ENCODE data around the gene ASGR1. TPM values are rescaled to one million over a fixed set of nuclear protein-coding genes. Genes with fewer than 3 reads are reported as not detected.

ASGR1 gene
- total and polyA plus RNA-seq, 8 donors = 0.87 to 6.0 (median 1.9) TPM; not detected in 3

DNA sequence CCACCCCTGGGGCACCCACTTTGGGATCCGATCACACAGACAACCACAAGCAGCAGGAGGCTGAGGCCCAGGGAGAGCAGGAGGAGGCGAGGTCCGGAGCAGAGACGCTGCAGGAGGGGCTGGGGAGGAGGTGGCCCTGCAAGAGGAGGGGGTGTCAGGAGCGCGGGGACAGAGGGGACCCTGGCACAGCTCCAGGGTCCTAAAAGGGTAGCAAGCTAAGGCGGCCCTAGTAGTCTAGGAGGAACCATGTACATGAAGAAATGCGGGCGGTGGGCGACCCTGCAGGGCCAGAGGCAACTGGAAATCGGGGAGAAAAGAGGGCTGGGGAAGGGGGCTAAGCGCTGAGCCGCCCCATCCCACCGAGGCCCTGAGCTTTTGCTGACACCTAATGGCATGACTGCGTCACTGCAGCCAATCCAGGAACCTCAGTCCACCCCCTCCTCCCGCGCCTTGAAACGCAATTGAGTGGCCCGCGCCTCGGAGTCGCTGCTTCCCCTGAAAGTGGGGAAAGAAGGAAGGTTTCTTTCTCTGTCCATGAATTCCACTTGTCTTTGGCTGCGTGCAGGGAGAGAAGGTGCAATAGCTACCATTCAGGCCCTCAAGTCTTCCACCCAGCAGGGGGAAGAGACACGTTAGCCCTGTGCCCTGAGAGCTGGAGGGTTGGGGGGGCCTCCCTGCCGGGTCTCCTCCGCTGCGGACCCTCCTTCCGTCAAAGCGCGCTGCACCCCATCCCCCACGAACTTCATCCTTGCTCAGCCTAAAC, 1.8 kb downstream of the ASGR1 start:
- peak; percentile 70 to 91 for DNase-seq
- intact Hi-C loops (cut with DNase I; ENCODE audit: low total_unique reads) = no loop called here
- H3K27ac ChIP-seq = peak overlapping the region in 1 of 5 donors; percentile 2
- 3 to 5% (median 3%) methylated on average over 29 to 31 of the region's 31 CpGs for WGBS, 5 donors
- H3K36me3 ChIP-seq = no peaks in the 10 kb centered on the region
- peaks cover 0 to 73% (median 34%) of the 10 kb centered on the region in 3 donors for H3K27me3 ChIP-seq
- H3K4me1 ChIP-seq = peaks cover 13 to 27% (median 18%) of the 10 kb centered on the region in 4 donors
- H3K9me3 ChIP-seq = no peaks in the 10 kb centered on the region
- TF ChIP-seq POLR2A (IDR thresholded peaks at IDR 0.05) (no peak), EP300 (IDR thresholded peaks at IDR 0.05) (no peak), POLR2AphosphoS5 (IDR thresholded peaks at IDR 0.05) (no peak)
- TF ChIP-seq, protein P1, sequence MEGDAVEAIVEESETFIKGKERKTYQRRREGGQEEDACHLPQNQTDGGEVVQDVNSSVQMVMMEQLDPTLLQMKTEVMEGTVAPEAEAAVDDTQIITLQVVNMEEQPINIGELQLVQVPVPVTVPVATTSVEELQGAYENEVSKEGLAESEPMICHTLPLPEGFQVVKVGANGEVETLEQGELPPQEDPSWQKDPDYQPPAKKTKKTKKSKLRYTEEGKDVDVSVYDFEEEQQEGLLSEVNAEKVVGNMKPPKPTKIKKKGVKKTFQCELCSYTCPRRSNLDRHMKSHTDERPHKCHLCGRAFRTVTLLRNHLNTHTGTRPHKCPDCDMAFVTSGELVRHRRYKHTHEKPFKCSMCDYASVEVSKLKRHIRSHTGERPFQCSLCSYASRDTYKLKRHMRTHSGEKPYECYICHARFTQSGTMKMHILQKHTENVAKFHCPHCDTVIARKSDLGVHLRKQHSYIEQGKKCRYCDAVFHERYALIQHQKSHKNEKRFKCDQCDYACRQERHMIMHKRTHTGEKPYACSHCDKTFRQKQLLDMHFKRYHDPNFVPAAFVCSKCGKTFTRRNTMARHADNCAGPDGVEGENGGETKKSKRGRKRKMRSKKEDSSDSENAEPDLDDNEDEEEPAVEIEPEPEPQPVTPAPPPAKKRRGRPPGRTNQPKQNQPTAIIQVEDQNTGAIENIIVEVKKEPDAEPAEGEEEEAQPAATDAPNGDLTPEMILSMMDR (IDR thresholded peaks at IDR 0.05) = peak in 5 of 7 experiments; percentile 25 to 84 (median 70)
- peak overlapping the region; percentile 23 to 42 (median 30) for H3K4me3 ChIP-seq

DNA sequence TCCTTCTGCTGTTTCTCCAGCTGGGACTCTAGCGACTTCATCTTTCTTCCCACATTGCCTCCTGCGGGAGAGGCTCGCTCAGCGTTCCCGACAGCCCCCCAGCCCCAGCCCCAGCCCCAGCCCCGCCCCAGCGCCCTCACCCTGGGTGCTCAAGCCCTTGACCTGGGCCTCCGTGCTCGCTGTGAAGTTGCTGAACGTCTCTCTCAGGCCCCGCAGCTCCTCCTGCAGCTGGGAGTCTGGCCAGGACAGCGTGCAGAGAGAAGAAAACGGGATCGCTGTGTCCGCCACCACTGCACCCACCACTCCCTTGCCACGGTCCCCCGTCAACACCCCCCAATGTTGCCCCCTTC, 2.4 kb downstream of the ASGR1 start:
- 3 to 10% (median 8%) methylated on average over 13 to 17 of the region's 17 CpGs for WGBS, 5 donors
- Histone ChIP-seq H3K4me3 (peak overlapping the region in 3 of 4 donors; percentile 23 to 42 (median 24)), H3K27ac (no peak overlapping the region), H3K36me3 (no peaks in the 10 kb centered on the region), H3K27me3 (peaks cover 0 to 74% (median 34%) of the 10 kb centered on the region in 3 donors), H3K4me1 (peaks cover 13 to 27% (median 18%) of the 10 kb centered on the region in 4 donors), H3K9me3 (no peaks in the 10 kb centered on the region)
- intact Hi-C loops (cut with DNase I; ENCODE audit: low total_unique reads) = no loop called here
- peak in 1 of 2 donors; percentile 62 for DNase-seq
- no peak for TF ChIP-seq POLR2A (IDR thresholded peaks at IDR 0.05)
- TF ChIP-seq, protein P1 (IDR thresholded peaks at IDR 0.05) = no peak
- TF ChIP-seq POLR2AphosphoS5 (IDR thresholded peaks at IDR 0.05) = no peak
- no peak for TF ChIP-seq EP300 (IDR thresholded peaks at IDR 0.05)

DNA sequence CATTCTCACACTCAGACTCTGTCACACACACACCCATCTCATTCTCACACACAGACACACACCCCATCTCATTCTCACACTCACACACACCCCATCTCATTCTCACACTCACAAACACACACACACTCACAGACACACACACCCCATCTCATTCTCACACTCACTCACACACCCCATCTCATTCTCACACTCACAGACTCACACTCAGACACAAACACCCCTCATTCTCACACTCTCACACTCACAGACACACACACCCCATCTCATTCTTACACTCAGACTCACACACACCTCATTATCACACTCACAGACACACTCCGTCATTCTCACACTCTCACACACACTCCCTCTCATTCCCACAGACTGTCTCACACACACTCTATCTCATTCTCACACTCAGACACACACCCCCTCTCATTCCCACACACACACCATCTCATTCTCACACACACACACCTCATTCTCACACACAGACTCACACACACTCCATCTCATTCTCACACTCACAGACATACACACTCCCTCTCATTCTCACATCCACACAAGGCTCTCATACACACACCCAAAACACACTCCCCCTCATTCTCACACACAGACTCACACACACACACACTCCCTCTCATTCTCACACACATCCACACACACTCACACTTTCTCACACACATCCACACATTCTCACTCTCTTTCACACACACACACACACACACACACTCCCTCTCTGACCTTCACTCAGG, 2.9 kb downstream of the ASGR1 start:
- DNase-seq = no peak
- intact Hi-C loops (cut with DNase I; ENCODE audit: low total_unique reads) = no loop called here
- H3K4me3 ChIP-seq = no peak overlapping the region
- no peak overlapping the region for H3K27ac ChIP-seq
- H3K36me3 ChIP-seq = no peaks in the 10 kb centered on the region
- no peak for TF ChIP-seq POLR2A (IDR thresholded peaks at IDR 0.05)
- no peak for TF ChIP-seq POLR2AphosphoS5 (IDR thresholded peaks at IDR 0.05)
- no peak for TF ChIP-seq EP300 (IDR thresholded peaks at IDR 0.05)
- TF ChIP-seq, protein P1 (IDR thresholded peaks at IDR 0.05) = no peak
- 83 to 91% (median 89%) methylated on average over 1 of the region's 1 CpG for WGBS, 5 donors
- no peaks in the 10 kb centered on the region for H3K9me3 ChIP-seq
- peaks cover 13 to 27% (median 18%) of the 10 kb centered on the region in 4 donors for H3K4me1 ChIP-seq
- peaks cover 0 to 74% (median 34%) of the 10 kb centered on the region in 3 donors for H3K27me3 ChIP-seq

DNA sequence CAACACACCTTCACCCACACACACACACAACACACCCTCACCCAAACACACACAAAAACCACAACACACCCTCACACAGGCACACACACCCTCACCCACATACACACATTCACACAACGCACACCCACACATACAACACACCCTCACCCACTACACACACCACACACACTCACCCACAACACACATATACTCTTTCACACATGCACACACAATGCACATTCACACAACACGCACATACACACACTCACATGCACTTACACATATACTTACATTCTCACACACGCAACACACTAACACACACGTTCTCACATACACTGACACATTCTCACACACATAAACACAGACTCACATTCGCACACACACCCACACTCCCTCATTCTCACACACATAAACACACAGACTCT, 3.8 kb downstream of the ASGR1 start:
- no peaks in the 10 kb centered on the region for H3K36me3 ChIP-seq
- TF ChIP-seq, protein P1 (IDR thresholded peaks at IDR 0.05) = no peak
- TF ChIP-seq POLR2A (IDR thresholded peaks at IDR 0.05) (no peak), POLR2AphosphoS5 (IDR thresholded peaks at IDR 0.05) (no peak)
- no peak overlapping the region for H3K4me3 ChIP-seq
- peaks cover 13 to 27% (median 18%) of the 10 kb centered on the region in 4 donors for H3K4me1 ChIP-seq
- H3K27me3 ChIP-seq = peaks cover 0 to 74% (median 34%) of the 10 kb centered on the region in 3 donors
- H3K27ac ChIP-seq = no peak overlapping the region
- no peak for DNase-seq
- peaks cover 0 to 4% (median under 1%) of the 10 kb centered on the region in 4 donors for H3K9me3 ChIP-seq
- WGBS, 5 donors = 82 to 91% (median 89%) methylated on average over 5 of the region's 5 CpGs
- intact Hi-C loops (cut with DNase I; ENCODE audit: low total_unique reads) = no loop called here

All from stomach (tissue), 9 donors.